SU-DHL-6 (cell line): Measurements from ENCODE around the gene PDIK1L.
A peak's percentile ranks its signal among the peaks of the same experiment; 100 is the strongest.

Source experiments
- H2AFZ ChIP-seq: fragments of 200-600 bp; sonication (generic); 2 replicates; pipeline ENCODE4 v1.6.1; 2014; ENCODE audit warnings: low read depth, mild to moderate bottlenecking, moderate library complexity, mixed read lengths, antibody characterized with exemption, low read length; ENCODE audit not compliant: severe bottlenecking
- H3F3A ChIP-seq: fragments of 200-600 bp; shearing (Covaris generic); 2 replicates; pipeline ENCODE4 v1.6.0; 2016; ENCODE audit warnings: antibody characterized with exemption, mild to moderate bottlenecking; ENCODE audit not compliant: insufficient read depth
- H3K27ac ChIP-seq: fragments of 200-600 bp; sonication (generic); 2 replicates; pipeline ENCODE4 v1.5.1; 2016; ENCODE audit warnings: low read depth, mild to moderate bottlenecking, low read length, moderate library complexity, mixed read lengths
- H3K27me3 ChIP-seq: fragments of 200-600 bp; sonication (generic), shearing (Covaris generic); 2 replicates; pipeline ENCODE4 v1.6.0; 2014; ENCODE audit warnings: mild to moderate bottlenecking, low read length
- H3K36me3 ChIP-seq: fragments of 200-600 bp; sonication (generic); 2 replicates; pipeline ENCODE4 v1.6.1; 2014; ENCODE audit warnings: mild to moderate bottlenecking, low read length, mixed read lengths
- H3K4me2 ChIP-seq: fragments of 300-600, 200-600 bp; shearing (Covaris generic), sonication (generic); 2 replicates; pipeline ENCODE4 v1.6.0; 2014; ENCODE audit warnings: low read length, low read depth, mild to moderate bottlenecking; ENCODE audit not compliant: poor library complexity, severe bottlenecking
- H3K4me3 ChIP-seq: fragments of 200-600 bp; sonication (generic); 2 replicates; pipeline ENCODE4 v1.5.1; 2014; ENCODE audit warnings: antibody characterized with exemption, low read length, mild to moderate bottlenecking, mixed read lengths; ENCODE audit not compliant: insufficient read depth, poor library complexity, severe bottlenecking
- H3K79me2 ChIP-seq: fragments of 200-600 bp; sonication (generic); 2 replicates; pipeline ENCODE4 v1.6.1; 2014; ENCODE audit warnings: mild to moderate bottlenecking, low read length, moderate library complexity; ENCODE audit not compliant: insufficient read depth
- H3K9ac ChIP-seq: fragments of 200-600 bp; sonication (generic); 2 replicates; pipeline ENCODE4 v1.7.0; 2014; ENCODE audit warnings: mild to moderate bottlenecking, low read length
- H3K9me2 ChIP-seq: fragments of 200-600 bp; sonication (generic); replicated peaks from 2 replicates; pipeline ENCODE4 v1.6.1; 2014; ENCODE audit warnings: low read length; ENCODE audit not compliant: insufficient read depth
- H3K9me3 ChIP-seq: fragments of 200-600 bp; sonication (generic); 2 replicates; pipeline ENCODE4 v1.6.1; 2014; ENCODE audit warnings: low read length, mixed read lengths; ENCODE audit not compliant: insufficient read depth
- H4K20me1 ChIP-seq: fragments of 200-600 bp; sonication (generic); 2 replicates; pipeline ENCODE4 v1.6.1; 2014; ENCODE audit warnings: low read depth, mild to moderate bottlenecking, antibody characterized with exemption, low read length, moderate library complexity, mixed read lengths
- CTCF ChIP-seq: fragments of 200-600 bp; sonication (generic); IDR thresholded peaks from one replicate; pipeline ENCODE4 v1.5.1; 2017; ENCODE audit warnings: antibody characterized with exemption, mild to moderate bottlenecking, low read length, moderate library complexity; ENCODE audit not compliant: insufficient read depth, poor library complexity, severe bottlenecking
- EZH2phosphoT487 ChIP-seq: fragments of 200-600 bp; sonication (generic), shearing (Covaris generic); conservative IDR thresholded peaks from 2 replicates; pipeline ENCODE4 v1.6.1; 2018; ENCODE audit warnings: mild to moderate bottlenecking, antibody characterized with exemption, low read length, moderate library complexity, mixed read lengths

PDIK1L gene

GRCh38 chr1:26110731-26111529 is 694 bp upstream of the PDIK1L start:
- Histone ChIP-seq H2AFZ (peak overlapping the region; percentile 98), H3K27ac (peak overlapping the region; percentile 77), H3F3A (peaks cover 10% of the 10 kb centered on the region; the same call in 1 of the 2 replicates), H3K79me2 (peaks cover 29% of the 10 kb centered on the region), H3K4me3 (peak overlapping the region; percentile 97), H4K20me1 (no peaks in the 10 kb centered on the region), H3K27me3 (no peaks in the 10 kb centered on the region), H3K4me2 (peak overlapping the region; percentile 86), H3K9me3 (no peaks in the 10 kb centered on the region), H3K9me2 (no peaks in the 10 kb centered on the region), H3K36me3 (no peaks in the 10 kb centered on the region; the same call in 1 of the 2 replicates), H3K9ac (peak overlapping the region; percentile 97)
- TF ChIP-seq CTCF (no peak), EZH2phosphoT487 (no peak)

- TF ChIP-seq CTCF (no peak), EZH2phosphoT487 (no peak)
- Histone ChIP-seq H3K4me3 (peak overlapping the region; percentile 97), H3K27ac (peak overlapping the region; percentile 84), H3K79me2 (peaks cover 29% of the 10 kb centered on the region), H3K4me2 (peak overlapping the region; percentile 76), H3K9me2 (no peaks in the 10 kb centered on the region), H3K36me3 (no peaks in the 10 kb centered on the region; the same call in 1 of the 2 replicates), H3K9me3 (no peaks in the 10 kb centered on the region), H4K20me1 (no peaks in the 10 kb centered on the region), H2AFZ (peak overlapping the region; percentile 97), H3K9ac (peak overlapping the region; percentile 97), H3K27me3 (no peaks in the 10 kb centered on the region), H3F3A (peaks cover 10% of the 10 kb centered on the region; the same call in 1 of the 2 replicates)
Observed at GRCh38 chr1:26112407-26112775, 767 bp downstream of the PDIK1L start.

- no peak overlapping the region for H2AFZ ChIP-seq
- H3K9me3 ChIP-seq, result no peaks in the 10 kb centered on the region
- no peaks in the 10 kb centered on the region for H4K20me1 ChIP-seq
- no peaks in the 10 kb centered on the region for H3K9me2 ChIP-seq
- H3K27ac ChIP-seq, result no peak overlapping the region
- H3F3A ChIP-seq, result peaks cover 10% of the 10 kb centered on the region; the same call in 1 of the 2 replicates
- no peaks in the 10 kb centered on the region for H3K27me3 ChIP-seq
- peaks cover 29% of the 10 kb centered on the region for H3K79me2 ChIP-seq
- H3K4me2 ChIP-seq, result no peak overlapping the region
- H3K4me3 ChIP-seq, result no peak overlapping the region
- peaks cover 6% of the 10 kb centered on the region; the same call in 1 of the 2 replicates for H3K36me3 ChIP-seq
- H3K9ac ChIP-seq, result no peak overlapping the region
- TF ChIP-seq CTCF, result no peak
- TF ChIP-seq EZH2phosphoT487, result no peak
Observed at GRCh38 chr1:26114165-26114927, 2.7 kb downstream of the PDIK1L start.
